ENCODE results near the gene MEN1.

- TF ChIP-seq POLR2A (IDR thresholded peaks at IDR 0.05): no peak
- TF ChIP-seq, protein P1, sequence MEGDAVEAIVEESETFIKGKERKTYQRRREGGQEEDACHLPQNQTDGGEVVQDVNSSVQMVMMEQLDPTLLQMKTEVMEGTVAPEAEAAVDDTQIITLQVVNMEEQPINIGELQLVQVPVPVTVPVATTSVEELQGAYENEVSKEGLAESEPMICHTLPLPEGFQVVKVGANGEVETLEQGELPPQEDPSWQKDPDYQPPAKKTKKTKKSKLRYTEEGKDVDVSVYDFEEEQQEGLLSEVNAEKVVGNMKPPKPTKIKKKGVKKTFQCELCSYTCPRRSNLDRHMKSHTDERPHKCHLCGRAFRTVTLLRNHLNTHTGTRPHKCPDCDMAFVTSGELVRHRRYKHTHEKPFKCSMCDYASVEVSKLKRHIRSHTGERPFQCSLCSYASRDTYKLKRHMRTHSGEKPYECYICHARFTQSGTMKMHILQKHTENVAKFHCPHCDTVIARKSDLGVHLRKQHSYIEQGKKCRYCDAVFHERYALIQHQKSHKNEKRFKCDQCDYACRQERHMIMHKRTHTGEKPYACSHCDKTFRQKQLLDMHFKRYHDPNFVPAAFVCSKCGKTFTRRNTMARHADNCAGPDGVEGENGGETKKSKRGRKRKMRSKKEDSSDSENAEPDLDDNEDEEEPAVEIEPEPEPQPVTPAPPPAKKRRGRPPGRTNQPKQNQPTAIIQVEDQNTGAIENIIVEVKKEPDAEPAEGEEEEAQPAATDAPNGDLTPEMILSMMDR (IDR thresholded peaks at IDR 0.05): no peak
Observed at GRCh38 chr11:64792482-64792881, 17.9 kb downstream of the MEN1 start.
